Measurements from ENCODE around the gene FSTL1.

FSTL1 gene

DNA sequence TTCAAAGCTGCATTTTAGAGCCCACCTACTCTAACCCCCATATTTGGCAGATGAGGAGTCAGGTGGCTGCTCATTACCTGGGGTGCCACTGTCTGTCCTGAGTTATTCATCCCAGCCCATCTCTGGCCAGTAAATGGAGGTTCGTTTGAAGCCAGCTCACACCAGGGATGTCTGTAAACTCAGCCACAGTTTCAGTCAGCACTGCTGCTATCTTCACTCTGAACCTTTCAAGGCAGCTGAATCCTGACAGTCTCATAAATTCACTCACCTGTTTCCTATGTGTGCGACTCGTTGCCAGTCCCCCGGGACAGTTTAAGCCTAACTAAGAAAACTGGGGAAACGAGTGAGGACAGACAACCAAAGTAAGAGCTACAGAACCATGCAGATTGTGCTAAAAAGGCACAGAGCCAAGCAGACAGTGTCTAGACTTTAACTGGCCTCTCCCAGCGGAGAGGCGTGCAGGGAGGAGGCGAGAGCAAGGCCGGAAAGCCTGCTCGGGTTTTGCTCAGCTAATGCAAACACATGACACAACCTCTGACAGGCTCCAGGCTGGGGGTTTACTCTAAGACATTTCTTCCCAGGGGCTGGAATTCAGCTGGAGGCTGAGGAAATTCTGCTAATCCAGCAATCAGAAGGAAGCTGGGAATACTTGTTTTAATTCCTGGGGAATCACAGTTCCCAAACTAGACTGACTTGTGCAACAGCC, 12.0 kb downstream of the FSTL1 start:
- no peak for DNase-seq

- no peak for DNase-seq
Measured at GRCh38 chr3:120438216-120438615, 12.6 kb downstream of the FSTL1 start.

GRCh38 chr3:120437559-120437958, 13.2 kb downstream of the FSTL1 start:
- no peak for DNase-seq

- DNase-seq, result no peak
Measured at GRCh38 chr3:120436523-120437050, 14.2 kb downstream of the FSTL1 start.

DNA sequence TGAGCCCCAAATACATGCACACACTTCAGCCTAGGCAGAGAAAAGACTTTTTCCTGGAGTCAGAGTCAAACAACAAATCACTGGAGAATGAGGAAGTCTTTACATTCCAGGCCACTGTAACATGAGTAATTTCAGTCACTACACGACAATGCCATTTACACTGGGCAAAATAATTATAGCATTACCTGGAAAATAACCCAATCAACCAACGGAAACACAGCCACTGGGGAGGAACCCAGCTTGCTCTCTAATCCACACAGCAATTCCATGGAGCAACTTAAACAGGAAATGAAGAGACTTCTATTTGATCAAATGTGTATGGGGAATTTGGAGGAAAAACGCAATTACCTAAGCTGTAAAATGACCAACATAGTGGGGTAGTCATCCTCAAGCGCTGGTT, 15.2 kb downstream of the FSTL1 start:
- no peak for DNase-seq

GRCh38 chr3:120433662-120434331, 17.0 kb downstream of the FSTL1 start:
- DNase-seq, result no peak

GRCh38 chr3:120432150-120432860, 18.5 kb downstream of the FSTL1 start:
- no peak for DNase-seq

DNA sequence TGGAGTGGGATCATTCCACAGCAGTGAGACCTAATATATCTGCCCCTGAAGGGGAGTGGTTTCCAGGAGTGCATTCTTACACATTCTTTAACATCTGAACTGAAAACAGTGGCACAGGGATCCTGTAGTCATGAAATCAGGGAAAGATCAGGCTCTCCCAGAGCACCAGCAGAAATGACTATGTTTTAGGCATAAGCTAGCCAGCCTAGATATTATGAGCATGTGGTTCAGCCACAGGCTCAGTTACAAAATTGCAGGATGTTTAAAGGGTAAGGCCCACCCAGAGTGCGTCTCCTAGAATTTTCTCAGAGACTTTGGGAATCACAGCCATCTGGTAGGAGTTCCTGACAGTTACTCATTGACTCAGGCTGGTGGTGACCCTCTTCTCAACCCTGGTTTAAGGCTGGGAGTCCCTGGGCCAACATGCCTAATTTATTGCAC, 20.9 kb downstream of the FSTL1 start:
- DNase-seq, result no peak

GRCh38 chr3:120428924-120429323, 21.9 kb downstream of the FSTL1 start:
- DNase-seq, result no peak

DNA sequence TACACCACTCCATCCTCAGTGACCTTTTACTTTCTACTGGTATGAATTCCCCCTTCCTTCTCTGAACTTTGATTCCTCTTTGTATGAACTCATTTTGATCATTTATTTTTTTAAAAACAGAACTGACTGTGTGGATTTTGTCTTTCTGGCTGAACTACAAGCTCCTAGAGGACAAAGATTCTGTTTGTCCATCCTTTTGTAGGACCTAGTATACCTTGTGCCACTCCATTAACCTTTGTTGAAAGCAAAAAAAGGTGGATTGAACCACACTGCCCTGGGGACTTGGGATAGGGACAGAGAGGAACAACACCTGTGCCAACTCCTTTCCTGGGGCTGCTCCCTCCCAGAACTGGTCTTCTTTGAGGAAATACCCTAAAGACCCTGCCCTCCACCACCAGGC, 23.6 kb downstream of the FSTL1 start:
- no peak for DNase-seq

- DNase-seq, result no peak
Measured at GRCh38 chr3:120425572-120426250, 25.1 kb downstream of the FSTL1 start.

DNA sequence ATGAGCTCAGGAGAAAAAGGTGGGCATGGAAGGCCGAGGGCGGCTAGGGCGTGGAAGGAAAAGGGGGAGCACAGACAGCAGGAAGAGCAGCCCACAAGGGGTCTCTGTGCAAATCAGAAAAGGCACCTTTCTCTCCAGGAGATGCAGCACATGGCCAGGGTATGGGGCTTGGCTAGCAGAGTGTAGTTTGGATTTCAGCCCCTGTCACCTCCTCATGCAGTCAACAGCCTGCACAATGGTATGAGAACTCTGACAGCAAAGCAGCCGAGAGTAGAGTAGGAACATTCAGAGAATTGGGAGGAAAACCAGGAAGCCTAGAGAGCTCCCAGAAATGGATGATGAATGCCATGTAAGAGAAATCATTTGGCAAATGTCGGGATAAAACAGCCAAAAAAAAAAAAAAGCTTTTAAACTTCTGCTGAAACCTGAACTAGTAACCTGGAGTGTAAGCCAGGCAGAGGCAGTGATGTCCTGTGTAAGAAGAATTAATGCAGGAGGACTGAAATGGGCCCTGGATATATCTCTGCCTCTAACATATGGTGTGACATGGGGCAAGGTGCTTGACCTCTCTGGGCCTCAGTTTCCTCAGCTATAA, 25.7 kb downstream of the FSTL1 start:
- no peak for DNase-seq

GRCh38 chr3:120424506-120424905, 26.3 kb downstream of the FSTL1 start:
- no peak for DNase-seq

GRCh38 chr3:120423432-120423831, 27.4 kb downstream of the FSTL1 start:
- DNase-seq, result no peak

GRCh38 chr3:120421926-120422325, 28.9 kb downstream of the FSTL1 start:
- DNase-seq, result no peak

- no peak for DNase-seq
Measured at GRCh38 chr3:120420928-120421551, 29.8 kb downstream of the FSTL1 start.

- DNase-seq, result no peak
Measured at GRCh38 chr3:120420360-120420759, 30.4 kb downstream of the FSTL1 start.

DNA sequence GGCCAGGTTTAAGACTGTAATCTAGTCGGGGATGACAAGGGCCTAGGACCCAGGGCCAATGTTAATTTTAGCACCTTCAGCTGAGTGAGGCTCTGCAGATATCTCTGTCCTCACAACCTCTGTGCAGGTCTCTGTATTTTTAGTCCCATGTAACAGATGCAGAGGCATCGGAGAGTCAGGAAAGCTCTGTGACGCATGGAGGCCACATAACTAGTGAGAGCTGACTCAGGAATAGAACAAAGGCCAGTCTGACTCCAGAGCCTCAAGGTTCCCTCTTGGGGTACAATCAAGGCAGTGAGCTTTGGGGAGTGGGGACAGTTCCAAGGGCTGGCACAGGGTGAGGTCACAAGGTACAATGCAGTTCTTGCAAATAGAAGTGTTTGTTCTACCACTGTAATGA, 31.0 kb downstream of the FSTL1 start:
- no peak for DNase-seq

DNA sequence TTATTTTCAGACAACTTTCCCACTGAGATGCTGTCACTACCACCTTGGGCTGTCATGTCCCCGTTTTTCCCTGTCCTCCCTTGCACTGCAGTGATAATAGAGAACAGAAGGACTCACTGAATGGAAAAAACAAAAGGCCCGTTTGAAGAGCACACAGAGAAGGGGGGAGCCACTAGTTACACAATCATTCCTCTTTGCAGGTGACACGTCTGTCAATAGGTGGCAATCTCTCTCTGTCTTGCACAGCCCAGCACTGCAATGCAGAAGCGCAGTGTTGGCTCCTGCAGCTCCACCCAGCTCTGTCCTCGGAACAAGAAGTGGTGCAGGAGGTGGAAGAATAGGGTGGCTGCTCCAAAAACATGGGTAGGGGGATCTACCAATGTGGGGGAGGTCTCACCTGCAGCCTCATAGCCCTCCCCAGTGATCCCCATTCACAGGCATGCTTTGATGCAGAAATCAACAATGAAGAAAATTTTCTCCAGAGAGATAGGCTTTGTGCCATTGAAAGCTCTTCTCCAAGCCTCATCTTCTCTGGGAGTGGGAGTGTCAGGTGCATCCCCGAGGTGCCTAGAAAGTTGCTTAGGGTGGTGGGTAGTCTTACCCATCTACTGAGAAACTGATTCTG, 31.8 kb downstream of the FSTL1 start:
- peak in 1 of 5 experiments; percentile 66 for DNase-seq

- DNase-seq, result no peak
Measured at GRCh38 chr3:120418446-120418845, 32.3 kb downstream of the FSTL1 start.

DNA sequence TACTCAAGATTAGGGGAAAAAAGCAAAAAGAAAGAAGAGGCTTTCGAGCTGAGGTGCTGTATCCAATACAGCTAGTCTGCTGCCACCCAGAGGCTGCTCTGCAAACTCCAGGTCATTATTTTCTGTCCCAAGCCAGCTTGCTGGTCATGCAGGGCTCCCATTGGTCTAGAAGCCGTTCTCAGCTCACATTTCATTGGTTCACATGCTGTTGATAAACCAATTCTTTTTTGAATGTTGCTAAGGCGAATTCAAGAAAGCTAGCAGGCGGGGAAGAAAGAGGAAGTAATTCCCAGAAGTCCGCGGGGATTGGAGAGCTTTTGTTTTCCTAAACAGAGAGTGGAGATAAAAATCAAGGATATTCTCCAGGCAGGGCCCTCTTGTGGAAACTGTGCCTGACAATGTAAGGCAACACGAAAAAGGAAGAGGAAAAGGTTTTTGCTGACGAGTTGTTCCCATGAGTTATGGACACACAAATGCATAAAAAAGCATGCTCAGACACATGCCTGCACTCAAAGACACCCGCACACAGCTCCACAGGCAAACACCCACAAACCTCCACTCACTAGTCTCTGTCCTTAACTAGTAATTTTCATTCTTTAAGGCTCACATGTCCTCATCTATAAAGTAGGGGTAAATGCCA, 33.4 kb downstream of the FSTL1 start:
- DNase-seq, result peak; percentile 35 to 92 (median 65)

All from T-helper 2 cell (primary cell).